HEK293 (cell line): Measurements from ENCODE around the gene CD46.
"Not testable (repeated sequence)": the region's sequence is repeated elsewhere in the genome, so short reads cannot be mapped to it uniquely, and the experiment has no call there.

Source experiments
- CTCF ChIP-seq: fragments of 450-650 bp; formaldehyde crosslinking; IDR thresholded peaks from 2 replicates; pipeline ENCODE4 v1.5.1; 2016; ENCODE audit warnings: missing biosample characterization, missing genetic modification characterization
- KLF1 ChIP-seq: fragments of 450-650 bp; formaldehyde crosslinking; IDR thresholded peaks from 2 replicates; pipeline ENCODE4 v1.5.1; 2016; ENCODE audit warnings: missing biosample characterization, missing genetic modification characterization
- KLF17 ChIP-seq: fragments of 450-650 bp; formaldehyde crosslinking; IDR thresholded peaks from 2 replicates; pipeline ENCODE4 v1.5.1; 2016; ENCODE audit warnings: missing biosample characterization, missing genetic modification characterization
- PRDM10 ChIP-seq: fragments of 450-650 bp; formaldehyde crosslinking; IDR thresholded peaks from 2 replicates; pipeline ENCODE4 v1.5.1; 2016; ENCODE audit warnings: missing biosample characterization, missing genetic modification characterization
- REST ChIP-seq: fragments of 450-650 bp; formaldehyde crosslinking; IDR thresholded peaks from 2 replicates; pipeline ENCODE4 v1.5.1; 2016; ENCODE audit warnings: missing biosample characterization, missing genetic modification characterization
- SP2 ChIP-seq: fragments of 450-650 bp; formaldehyde crosslinking; IDR thresholded peaks from 2 replicates; pipeline ENCODE4 v1.5.1; 2016; ENCODE audit warnings: missing biosample characterization, missing genetic modification characterization
- ZBTB7A ChIP-seq: fragments of 450-650 bp; formaldehyde crosslinking; IDR thresholded peaks from 2 replicates; pipeline ENCODE4 v1.5.1; 2016; ENCODE audit warnings: low read depth, missing biosample characterization, missing genetic modification characterization
- ZEB2 ChIP-seq: fragments of 450-650 bp; formaldehyde crosslinking; IDR thresholded peaks from 2 replicates; pipeline ENCODE4 v1.5.1; 2016; ENCODE audit warnings: missing biosample characterization, missing genetic modification characterization
- ZNF311 ChIP-seq: fragments of 450-650 bp; formaldehyde crosslinking; IDR thresholded peaks from 2 replicates; pipeline ENCODE4 v1.5.1; 2017; ENCODE audit warnings: missing biosample characterization, missing genetic modification characterization, borderline replicate concordance
- ZNF645 ChIP-seq: fragments of 450-650 bp; formaldehyde crosslinking; IDR thresholded peaks from 2 replicates; pipeline ENCODE4; 2016; ENCODE audit warnings: missing biosample characterization, missing genetic modification characterization
- ZNF664 ChIP-seq: fragments of 450-650 bp; formaldehyde crosslinking; IDR thresholded peaks from 2 replicates; pipeline ENCODE4 v1.5.1; 2016; ENCODE audit warnings: missing biosample characterization, missing genetic modification characterization
- ZSCAN4 ChIP-seq: fragments of 450-650 bp; formaldehyde crosslinking; IDR thresholded peaks from 2 replicates; pipeline ENCODE4 v1.5.1; 2017; ENCODE audit warnings: missing biosample characterization, missing genetic modification characterization

GRCh38 chr1:207712701-207713100, 39.2 kb upstream of the CD46 start:
- not testable (repeated sequence) for TF ChIP-seq ZSCAN4 (tag by site-specific recombination); CTCF (tag by site-specific recombination); ZNF311 (tag by site-specific recombination); ZNF645 (tag by site-specific recombination); KLF17; SP2; KLF1 (tag by site-specific recombination); ZBTB7A (tag by site-specific recombination); PRDM10 (tag by site-specific recombination); ZEB2 (tag by site-specific recombination); ZNF664 (tag by site-specific recombination); REST (tag by site-specific recombination)
